Measurements from ENCODE around the gene NECAP2.

- no peak for TF ChIP-seq CTCF (IDR thresholded peaks at IDR 0.05)
- TF ChIP-seq POLR2A (IDR thresholded peaks at IDR 0.05): no peak
These were observed 37.6 kb downstream of the NECAP2 start for GRCh38 chr1:16478091-16478490.

All from thyroid gland (tissue), 4 donors.